Astrocyte (in vitro differentiated cells and primary cell): ENCODE measurements around the gene SBDS.

Experiments used
- EZH2 ChIP-seq: IDR thresholded peaks from 2 replicates; pipeline ENCODE4 v1.6.1; 2012; ENCODE audit warnings: mild to moderate bottlenecking, low read length, inconsistent platforms; ENCODE audit not compliant: insufficient read depth
- TF ChIP-seq, protein P1 (sequence below): IDR thresholded peaks from 2 replicates; pipeline ENCODE4 v1.5.1; 2011; ENCODE audit warnings: low read depth, mild to moderate bottlenecking, inconsistent platforms, low read length, moderate library complexity; ENCODE audit not compliant: insufficient read depth

GRCh38 chr7:67008260-67008659 is 12.9 kb upstream of the SBDS start:
- TF ChIP-seq, protein P1, sequence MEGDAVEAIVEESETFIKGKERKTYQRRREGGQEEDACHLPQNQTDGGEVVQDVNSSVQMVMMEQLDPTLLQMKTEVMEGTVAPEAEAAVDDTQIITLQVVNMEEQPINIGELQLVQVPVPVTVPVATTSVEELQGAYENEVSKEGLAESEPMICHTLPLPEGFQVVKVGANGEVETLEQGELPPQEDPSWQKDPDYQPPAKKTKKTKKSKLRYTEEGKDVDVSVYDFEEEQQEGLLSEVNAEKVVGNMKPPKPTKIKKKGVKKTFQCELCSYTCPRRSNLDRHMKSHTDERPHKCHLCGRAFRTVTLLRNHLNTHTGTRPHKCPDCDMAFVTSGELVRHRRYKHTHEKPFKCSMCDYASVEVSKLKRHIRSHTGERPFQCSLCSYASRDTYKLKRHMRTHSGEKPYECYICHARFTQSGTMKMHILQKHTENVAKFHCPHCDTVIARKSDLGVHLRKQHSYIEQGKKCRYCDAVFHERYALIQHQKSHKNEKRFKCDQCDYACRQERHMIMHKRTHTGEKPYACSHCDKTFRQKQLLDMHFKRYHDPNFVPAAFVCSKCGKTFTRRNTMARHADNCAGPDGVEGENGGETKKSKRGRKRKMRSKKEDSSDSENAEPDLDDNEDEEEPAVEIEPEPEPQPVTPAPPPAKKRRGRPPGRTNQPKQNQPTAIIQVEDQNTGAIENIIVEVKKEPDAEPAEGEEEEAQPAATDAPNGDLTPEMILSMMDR: no peak
- no peak for TF ChIP-seq EZH2
